Esophagus muscularis mucosa (tissue), 4 donors: ENCODE data around the gene BNC2. TPM values are rescaled to one million over a fixed set of nuclear protein-coding genes. Genes with fewer than 3 reads are reported as not detected.

Experiments used
- DNase-seq: peaks from one replicate; pipeline ENCODE4 v3.0.0-alpha.2; 2017; ENCODE audit errors: extremely low spot score
- H3K27ac ChIP-seq, 4 donors: fragments of 200-600 bp; sonication (generic); replicated peaks in 1 of 4; 1 replicate in 3 of 4; 2 replicates in 1 of 4; pipeline ENCODE4 v1.5.1; 2016 to 2019; ENCODE audit warnings: mild to moderate bottlenecking in 1 of 4
- H3K27me3 ChIP-seq, 4 donors: fragments of 200-600 bp; sonication (generic); one replicate each; pipeline versions ENCODE4 v1.5.1 to v1.6.0; 2016 to 2019
- H3K36me3 ChIP-seq, 4 donors: fragments of 200-600 bp; sonication (generic); one replicate each; pipeline ENCODE4 v1.5.1; 2016 to 2019
- H3K4me1 ChIP-seq, 4 donors: fragments of 200-600 bp; sonication (generic); one replicate each; pipeline ENCODE4 v1.5.1; 2016 to 2019
- H3K4me3 ChIP-seq, 4 donors: fragments of 200-600 bp; sonication (generic); 1 replicate in 2 of 4; 2 replicates in 2 of 4; pipeline ENCODE4 v1.5.1; 2016 to 2019; ENCODE audit warnings: mild to moderate bottlenecking in 4 of 4, moderate library complexity in 1 of 4
- H3K9me3 ChIP-seq, 4 donors: fragments of 200-600 bp; sonication (generic); 1 replicate in 3 of 4; 2 replicates in 1 of 4; pipeline ENCODE4 v1.5.1; 2016 to 2019
- EP300 ChIP-seq: sonication (generic); formaldehyde crosslinking; IDR thresholded peaks from one replicate; pipeline ENCODE4 v1.6.1; 2017; ENCODE audit warnings: antibody characterized with exemption
- POLR2A ChIP-seq: fragments of 450-650 bp; IDR thresholded peaks from one replicate; pipeline ENCODE4 v1.6.1; 2017; ENCODE audit warnings: antibody characterized with exemption, moderate library complexity, mild to moderate bottlenecking, low read depth
- POLR2AphosphoS5 ChIP-seq, 2 donors: sonication (generic); formaldehyde crosslinking; IDR thresholded peaks; one replicate each; pipeline ENCODE4 v1.6.1; 2017; ENCODE audit warnings: antibody characterized with exemption in 2 of 2
- WGBS: methylation state at CpG from one replicate; pipeline ENCODE4 v1.1.5; 2018; 5-methylcytosine and 5-hydroxymethylcytosine counted together
- intact Hi-C: fragments of 100-400 bp; cut with DNase I; formaldehyde crosslinking; loops from one replicate; pipeline ENCODE4 v1.15.1; 2023
- total RNA-seq, 4 donors: library from RNA; depleted of rRNA; stranded (reverse); fragments of >200 nt; gene quantifications; one replicate each; pipeline versions ENCODE4 v1.1.0 to v1.2.1, GENCODE V29; 2016
- TF ChIP-seq, protein P1 (sequence below), 3 experiments: fragments of 200-600 bp in 2 of 3; fragments of 450-650 bp in 1 of 3; sonication (generic) in 2 of 3; IDR thresholded peaks; one replicate each; pipeline ENCODE4 v1.5.1; 2017 to 2019; ENCODE audit warnings: antibody characterized with exemption in 3 of 3, mild to moderate bottlenecking in 2 of 3, moderate library complexity in 1 of 3

The BNC2 gene
- total RNA-seq, 4 donors from 2014 or later = 95.3 to 138 (median 123) TPM

DNA sequence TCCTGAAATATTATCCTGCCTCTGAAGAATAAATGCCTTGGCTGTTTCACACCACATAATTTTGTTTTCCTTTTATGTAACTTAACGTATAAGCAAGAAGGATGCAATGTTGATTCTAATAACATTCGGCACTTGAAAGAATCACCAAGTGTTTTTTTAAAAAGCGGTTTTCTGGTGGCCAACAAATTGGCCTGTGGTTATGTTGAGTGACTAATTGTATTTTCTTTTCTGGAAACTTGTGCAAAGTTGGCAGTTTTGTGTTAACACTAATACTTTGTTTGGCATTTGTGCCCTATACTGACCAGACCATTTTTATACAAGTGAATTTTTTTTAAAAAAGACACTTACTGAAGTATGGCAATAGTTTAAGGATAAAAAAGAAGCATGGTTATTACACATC, 452.7 kb downstream of the BNC2 start:
- Histone ChIP-seq H3K9me3 (no peaks in the 10 kb centered on the region), H3K27ac (no peak overlapping the region), H3K27me3 (no peaks in the 10 kb centered on the region), H3K4me3 (no peak overlapping the region), H3K36me3 (peaks cover 0 to 9% (median 7%) of the 10 kb centered on the region in 4 donors), H3K4me1 (peaks cover 0 to 9% (median 0%) of the 10 kb centered on the region in 4 donors)
- WGBS = 75% methylated on average over 3 of the region's 3 CpGs
- intact Hi-C loops = no loop called here
- DNase-seq = peak; percentile 12
- no peak for TF ChIP-seq POLR2AphosphoS5 (IDR thresholded peaks at IDR 0.05)
- no peak for TF ChIP-seq POLR2A
- no peak for TF ChIP-seq EP300
- TF ChIP-seq, protein P1, sequence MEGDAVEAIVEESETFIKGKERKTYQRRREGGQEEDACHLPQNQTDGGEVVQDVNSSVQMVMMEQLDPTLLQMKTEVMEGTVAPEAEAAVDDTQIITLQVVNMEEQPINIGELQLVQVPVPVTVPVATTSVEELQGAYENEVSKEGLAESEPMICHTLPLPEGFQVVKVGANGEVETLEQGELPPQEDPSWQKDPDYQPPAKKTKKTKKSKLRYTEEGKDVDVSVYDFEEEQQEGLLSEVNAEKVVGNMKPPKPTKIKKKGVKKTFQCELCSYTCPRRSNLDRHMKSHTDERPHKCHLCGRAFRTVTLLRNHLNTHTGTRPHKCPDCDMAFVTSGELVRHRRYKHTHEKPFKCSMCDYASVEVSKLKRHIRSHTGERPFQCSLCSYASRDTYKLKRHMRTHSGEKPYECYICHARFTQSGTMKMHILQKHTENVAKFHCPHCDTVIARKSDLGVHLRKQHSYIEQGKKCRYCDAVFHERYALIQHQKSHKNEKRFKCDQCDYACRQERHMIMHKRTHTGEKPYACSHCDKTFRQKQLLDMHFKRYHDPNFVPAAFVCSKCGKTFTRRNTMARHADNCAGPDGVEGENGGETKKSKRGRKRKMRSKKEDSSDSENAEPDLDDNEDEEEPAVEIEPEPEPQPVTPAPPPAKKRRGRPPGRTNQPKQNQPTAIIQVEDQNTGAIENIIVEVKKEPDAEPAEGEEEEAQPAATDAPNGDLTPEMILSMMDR (IDR thresholded peaks at IDR 0.05) = no peak

DNA sequence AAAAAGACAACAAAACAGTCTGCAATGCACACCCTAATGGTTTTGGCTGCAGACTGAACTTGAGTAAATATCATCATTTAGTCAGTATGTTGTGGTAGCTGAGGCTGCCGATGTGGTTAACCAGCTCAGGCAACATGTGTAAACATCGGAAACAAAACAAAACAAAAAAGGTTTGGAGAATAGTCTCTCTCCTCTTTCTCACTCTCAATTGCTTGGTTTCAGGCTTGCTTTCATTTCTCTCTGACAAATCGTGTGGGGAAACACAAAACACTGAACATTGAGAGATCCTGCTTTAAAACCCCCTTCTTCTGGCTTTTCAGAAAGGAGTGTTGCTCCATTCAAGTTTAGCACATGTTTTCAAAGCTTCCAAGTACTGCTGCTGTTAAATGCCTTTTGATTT, 453.3 kb downstream of the BNC2 start:
- Histone ChIP-seq H3K36me3 (peaks cover 0 to 9% (median 7%) of the 10 kb centered on the region in 4 donors), H3K4me3 (no peak overlapping the region), H3K9me3 (no peaks in the 10 kb centered on the region), H3K27me3 (no peaks in the 10 kb centered on the region), H3K4me1 (peaks cover 0 to 9% (median 0%) of the 10 kb centered on the region in 4 donors), H3K27ac (peak overlapping the region in 1 of 4 donors; percentile 21)
- intact Hi-C loops = no loop called here
- WGBS = 69% methylated on average over 3 of the region's 3 CpGs
- TF ChIP-seq EP300 = no peak
- TF ChIP-seq, protein P1 (IDR thresholded peaks at IDR 0.05) = no peak
- no peak for TF ChIP-seq POLR2A
- no peak for TF ChIP-seq POLR2AphosphoS5 (IDR thresholded peaks at IDR 0.05)
- DNase-seq = peak; percentile 21

DNA sequence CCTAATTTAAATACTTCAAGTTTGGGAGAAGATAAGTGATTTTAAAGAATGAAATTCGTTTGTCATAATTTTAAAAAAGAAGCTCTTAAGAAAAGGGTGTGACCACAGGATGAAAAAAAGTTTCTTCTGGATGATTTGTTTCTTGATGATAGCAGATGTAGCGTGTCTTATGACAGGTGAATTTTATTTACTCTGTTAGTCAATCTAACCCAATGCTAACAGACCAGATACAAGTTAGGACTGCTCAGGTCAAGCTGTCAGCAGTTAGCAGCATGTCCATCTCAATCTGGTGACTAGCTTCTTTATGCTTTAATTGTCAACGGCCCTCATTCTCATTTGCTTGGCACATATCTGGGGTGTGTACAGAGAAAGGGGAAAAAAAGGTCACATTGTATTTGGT, 456.0 kb downstream of the BNC2 start:
- no peak overlapping the region for H3K27ac ChIP-seq
- peaks cover 0 to 9% (median 0%) of the 10 kb centered on the region in 4 donors for H3K4me1 ChIP-seq
- WGBS = 72% methylated on average over 3 of the region's 3 CpGs
- TF ChIP-seq, protein P1 (IDR thresholded peaks at IDR 0.05) = no peak
- TF ChIP-seq POLR2AphosphoS5 (IDR thresholded peaks at IDR 0.05) (no peak), POLR2A (no peak), EP300 (no peak)
- H3K27me3 ChIP-seq = no peaks in the 10 kb centered on the region
- peaks cover 0 to 8% (median 7%) of the 10 kb centered on the region in 4 donors for H3K36me3 ChIP-seq
- no peak for DNase-seq
- intact Hi-C loops = no loop called here
- H3K4me3 ChIP-seq = no peak overlapping the region
- no peaks in the 10 kb centered on the region for H3K9me3 ChIP-seq

DNA sequence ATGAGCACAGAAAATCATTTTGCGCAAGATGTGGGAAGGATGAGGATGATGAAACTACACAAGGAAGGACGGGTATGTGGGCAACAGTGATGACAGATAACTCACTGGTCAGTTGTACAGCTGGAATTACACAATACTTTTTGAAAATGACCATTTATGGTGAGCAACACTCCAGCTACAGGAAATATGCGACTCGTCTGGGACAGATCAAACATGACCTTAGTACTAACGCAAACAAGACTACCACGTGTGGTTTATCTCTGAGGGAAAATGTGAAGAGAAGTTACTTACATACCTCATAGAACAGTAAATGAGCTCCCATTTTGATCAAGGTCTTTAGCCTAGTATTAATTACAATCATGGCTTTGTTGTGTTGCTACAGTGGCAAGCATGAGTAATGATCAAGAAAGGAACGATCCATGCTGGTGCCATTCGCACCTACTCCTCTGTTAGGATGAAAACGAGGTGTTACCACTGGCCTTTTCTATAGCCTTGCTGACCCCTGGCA, 456.9 kb downstream of the BNC2 start:
- TF ChIP-seq, protein P1 (IDR thresholded peaks at IDR 0.05) = no peak
- TF ChIP-seq EP300 (no peak), POLR2A (no peak), POLR2AphosphoS5 (IDR thresholded peaks at IDR 0.05) (peak; percentile 15 to 67)
- H3K27ac ChIP-seq = peak overlapping the region in 3 of 4 donors; percentile 3 to 6 (median 4)
- 72% methylated on average over 9 of the region's 9 CpGs for WGBS
- H3K36me3 ChIP-seq = no peaks in the 10 kb centered on the region
- no peak for DNase-seq
- H3K9me3 ChIP-seq = no peaks in the 10 kb centered on the region
- intact Hi-C loops = no loop called here
- no peaks in the 10 kb centered on the region for H3K27me3 ChIP-seq
- H3K4me1 ChIP-seq = peaks cover 0 to 9% (median 0%) of the 10 kb centered on the region in 4 donors
- no peak overlapping the region for H3K4me3 ChIP-seq

DNA sequence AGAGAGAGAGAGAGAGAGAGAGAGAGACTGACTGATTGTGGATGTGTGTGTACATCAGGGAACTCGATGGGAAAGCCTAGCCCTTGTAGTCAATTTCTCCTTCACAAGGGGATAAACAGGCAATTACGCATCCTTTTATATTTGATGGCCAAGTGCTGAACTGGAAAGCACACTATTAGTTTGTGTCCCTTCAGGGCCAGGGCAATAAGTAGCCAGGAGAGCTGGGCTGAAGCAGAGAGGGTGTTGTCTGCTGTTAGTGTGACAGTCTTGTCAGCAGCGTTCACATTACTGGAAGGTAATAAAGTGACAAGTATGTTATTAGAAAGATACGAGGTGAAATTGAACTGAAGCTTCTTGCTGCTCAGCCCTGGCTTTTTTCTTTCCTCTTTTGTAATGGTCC, 457.7 kb downstream of the BNC2 start:
- Histone ChIP-seq H3K4me1 (peaks cover 0 to 9% (median 0%) of the 10 kb centered on the region in 4 donors), H3K36me3 (no peaks in the 10 kb centered on the region), H3K27me3 (no peaks in the 10 kb centered on the region), H3K27ac (no peak overlapping the region), H3K9me3 (no peaks in the 10 kb centered on the region), H3K4me3 (no peak overlapping the region)
- intact Hi-C loops = no loop called here
- TF ChIP-seq, protein P1 (IDR thresholded peaks at IDR 0.05) = no peak
- TF ChIP-seq EP300 (no peak), POLR2A (no peak), POLR2AphosphoS5 (IDR thresholded peaks at IDR 0.05) (no peak)
- no peak for DNase-seq
- WGBS = 73% methylated on average over 4 of the region's 4 CpGs
